HG03521 (cell line): Measurements from ENCODE around the gene CACNB4.
A peak's percentile ranks its signal among the peaks of the same experiment; 100 is the strongest.

Experiments used
- ATAC-seq: cut with Tn5 transposase; IDR thresholded peaks from one replicate; pipeline ENCODE4 v1.9.1; 2021; ENCODE audit warnings: mild to moderate bottlenecking, moderate library complexity; ENCODE audit not compliant: unreplicated experiment

CACNB4 gene

DNA sequence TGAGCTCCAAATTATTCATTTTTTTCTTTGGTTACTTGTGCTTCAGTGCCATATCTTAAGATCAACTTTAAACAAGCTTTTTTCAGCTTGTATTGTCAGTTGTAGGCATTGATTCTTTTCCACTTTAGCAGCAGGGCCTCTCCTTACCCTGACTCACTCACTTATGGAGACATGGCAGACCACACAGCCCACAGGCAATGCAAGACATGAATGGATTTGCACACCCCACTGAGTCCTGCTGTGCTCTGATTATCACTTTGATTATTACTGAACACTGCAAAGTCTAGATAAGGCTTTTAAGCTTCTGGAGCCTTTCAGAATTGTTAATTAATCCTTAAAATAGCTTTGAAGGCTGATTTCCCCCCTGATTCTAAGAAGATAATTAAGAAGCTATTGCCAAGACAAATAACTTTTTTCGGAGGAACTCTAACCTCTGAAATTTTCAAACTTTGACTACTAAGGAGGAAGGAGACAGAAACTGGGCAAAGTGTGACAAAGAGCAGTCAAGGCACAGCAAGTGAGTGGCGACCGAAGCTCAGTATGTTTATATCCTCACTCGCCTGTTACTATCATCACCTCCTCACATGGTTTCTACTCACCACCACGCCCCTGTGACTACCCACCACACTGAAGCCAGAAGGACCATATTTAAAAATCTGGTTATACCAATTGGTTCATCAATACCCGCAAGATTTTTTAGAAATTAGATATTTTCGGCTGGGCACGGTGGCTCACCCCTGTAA, 43.3 kb downstream of the CACNB4 start:
- no peak for ATAC-seq

- no peak for ATAC-seq
Observed at GRCh38 chr2:152054593-152054992, 44.3 kb downstream of the CACNB4 start.

GRCh38 chr2:152051436-152051835, 47.4 kb downstream of the CACNB4 start:
- ATAC-seq, result peak; percentile 44

- ATAC-seq, result no peak
Observed at GRCh38 chr2:152050915-152051314, 47.9 kb downstream of the CACNB4 start.

- ATAC-seq, result no peak
Observed at GRCh38 chr2:152050341-152050740, 48.5 kb downstream of the CACNB4 start.

- ATAC-seq, result no peak
Observed at GRCh38 chr2:152049541-152049940, 49.3 kb downstream of the CACNB4 start.

GRCh38 chr2:152047824-152048471, 50.9 kb downstream of the CACNB4 start:
- ATAC-seq, result no peak

DNA sequence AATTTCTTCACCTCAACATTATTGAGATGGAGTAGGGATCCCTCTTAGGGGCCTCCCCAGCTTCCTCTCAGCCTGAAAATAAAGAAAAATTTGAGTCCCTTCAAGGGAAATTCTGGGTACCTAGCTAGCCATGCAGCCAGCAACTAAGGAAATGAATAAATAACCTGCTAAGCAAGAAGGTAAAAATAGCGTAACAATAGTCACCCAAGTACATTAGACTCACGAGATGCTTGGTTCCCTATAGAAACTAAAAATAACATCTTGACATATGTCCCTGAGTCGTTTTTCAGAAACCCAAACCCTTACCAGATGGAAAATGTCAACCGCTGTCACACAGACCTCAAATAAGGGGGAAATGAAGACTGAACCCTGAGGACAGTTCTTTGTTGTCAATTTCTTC, 51.9 kb downstream of the CACNB4 start:
- peak; percentile 62 for ATAC-seq

- ATAC-seq, result no peak
Observed at GRCh38 chr2:152042636-152043615, 55.9 kb downstream of the CACNB4 start.

DNA sequence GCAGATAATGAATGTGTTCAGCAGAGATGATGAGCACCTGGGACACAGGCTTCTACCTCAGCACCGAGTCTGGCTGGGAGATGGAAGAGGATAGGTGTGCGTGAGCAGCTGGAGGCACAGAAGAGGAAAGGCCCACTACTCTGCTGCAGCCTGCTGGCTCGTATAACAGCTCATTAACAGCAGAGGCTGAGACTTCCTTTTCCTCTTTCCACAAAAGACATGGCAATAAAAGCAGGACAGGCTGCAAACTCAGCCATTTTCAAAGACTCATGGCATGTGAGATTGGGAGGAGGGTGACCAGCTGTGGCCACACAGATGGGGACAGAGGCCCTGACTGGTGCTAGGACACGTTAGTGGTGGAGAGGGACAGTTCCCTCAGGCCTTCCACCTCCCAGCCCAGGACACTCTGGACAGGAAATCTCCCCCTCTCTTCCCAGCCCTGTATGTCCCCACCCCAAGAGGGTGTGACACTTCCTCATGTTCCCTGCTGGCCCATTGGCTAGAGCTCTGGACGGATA, 60.3 kb downstream of the CACNB4 start:
- no peak for ATAC-seq

GRCh38 chr2:152037743-152038435, 61.0 kb downstream of the CACNB4 start:
- ATAC-seq, result no peak

DNA sequence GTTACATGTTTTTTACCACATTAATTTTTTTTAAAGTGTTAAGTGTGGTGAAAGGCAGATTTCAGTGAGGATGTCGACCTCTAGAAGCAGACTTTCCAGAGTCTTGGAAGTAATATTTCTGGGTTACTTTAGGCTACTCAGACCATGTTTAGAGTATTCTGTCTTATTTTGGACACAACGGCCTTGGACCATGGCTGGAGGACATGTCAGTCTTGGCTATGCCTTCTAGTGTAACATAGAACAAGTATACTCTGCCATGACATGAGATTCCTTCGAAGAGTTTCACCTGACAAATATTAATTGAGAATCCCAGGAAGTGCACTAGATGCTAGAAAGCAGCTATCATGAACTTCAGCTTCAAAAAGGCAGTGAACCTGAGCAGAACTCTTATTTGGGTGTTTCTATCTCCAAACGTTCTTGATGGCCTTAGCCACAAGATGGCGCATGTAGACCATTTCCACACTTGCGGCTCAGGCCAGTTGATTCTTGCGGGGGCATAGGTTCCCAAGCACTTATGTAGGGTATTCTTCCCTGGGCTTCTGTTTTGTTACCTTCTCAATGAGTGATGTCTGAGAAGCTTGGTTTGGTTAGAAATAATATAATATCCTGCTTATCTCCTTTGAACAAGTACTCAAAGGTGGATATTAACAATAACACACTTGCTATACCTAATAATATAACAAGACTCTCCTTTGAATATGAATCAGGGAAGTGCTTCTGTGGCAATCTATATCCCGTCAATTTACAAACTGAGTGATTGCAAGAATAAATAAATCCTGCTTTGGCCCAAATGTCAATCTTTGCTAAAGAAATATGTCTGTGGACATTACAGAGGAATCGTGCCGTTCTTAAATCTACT, 62.0 kb downstream of the CACNB4 start:
- peak; percentile 68 for ATAC-seq

GRCh38 chr2:152034257-152034801, 64.5 kb downstream of the CACNB4 start:
- ATAC-seq, result no peak

GRCh38 chr2:152033011-152033925, 65.6 kb downstream of the CACNB4 start:
- ATAC-seq, result no peak

DNA sequence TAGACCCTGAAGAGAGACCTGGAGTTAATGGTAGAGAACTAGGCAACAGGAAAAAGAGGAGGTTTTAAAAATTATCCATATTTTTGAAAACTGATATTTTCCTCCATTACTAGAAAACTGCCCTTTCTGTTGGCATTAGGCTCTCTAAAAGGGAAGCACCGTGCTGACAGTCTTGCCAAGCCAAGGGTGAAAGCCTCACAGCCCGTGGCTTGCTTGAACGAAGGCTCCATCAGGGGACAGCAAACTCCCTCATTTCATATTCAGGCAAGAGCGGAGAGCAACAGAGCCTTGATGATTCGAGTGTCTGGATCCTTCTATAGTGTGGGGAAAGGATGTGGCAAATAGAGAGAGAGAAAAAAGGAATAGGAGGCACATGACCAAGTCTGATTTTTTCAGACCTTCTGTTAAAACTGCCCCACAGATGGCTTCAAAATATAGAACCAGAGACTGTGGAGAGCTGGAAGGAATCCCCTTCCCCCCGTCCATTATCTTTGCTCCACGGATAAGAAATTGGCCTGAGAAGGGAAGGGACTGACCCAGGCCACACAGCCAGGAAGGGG, 67.0 kb downstream of the CACNB4 start:
- ATAC-seq, result no peak

GRCh38 chr2:152030596-152031328, 68.1 kb downstream of the CACNB4 start:
- ATAC-seq, result peak; percentile 32

GRCh38 chr2:152028182-152028862, 70.5 kb downstream of the CACNB4 start:
- ATAC-seq, result no peak
